SK-N-SH treated with all-trans-retinoic acid at 6 μM for 48 hours (cell line): Measurements from ENCODE around the gene FAM83D.

ENCODE experiments used
- CSDC2 ChIP-seq: fragments of 250-450 bp; sonication (Bioruptor Pico); IDR thresholded peaks from 2 replicates; pipeline ENCODE4 v1.5.0; 2020; ENCODE audit warnings: mild to moderate bottlenecking, moderate library complexity
- OSR1 ChIP-seq: fragments of 250-450 bp; sonication (Bioruptor Pico); IDR thresholded peaks from 2 replicates; pipeline ENCODE4 v1.8.0; 2022; ENCODE audit warnings: moderate library complexity, mild to moderate bottlenecking, inconsistent platforms
- RARB ChIP-seq: fragments of 250-450 bp; sonication (Bioruptor Pico); IDR thresholded peaks from 2 replicates; pipeline ENCODE4 v1.8.0; 2021; ENCODE audit warnings: mild to moderate bottlenecking, moderate library complexity
- TCF4 ChIP-seq: fragments of 250-450 bp; sonication (Bioruptor Pico); IDR thresholded peaks from 2 replicates; pipeline ENCODE4 v1.8.0; 2021; ENCODE audit warnings: mild to moderate bottlenecking, moderate library complexity, borderline replicate concordance
- ZC3H10 ChIP-seq: fragments of 250-450 bp; sonication (Bioruptor Pico); IDR thresholded peaks from 2 replicates; pipeline ENCODE4 v1.5.1; 2021; ENCODE audit warnings: mild to moderate bottlenecking, moderate library complexity
- ZFP3 ChIP-seq: fragments of 250-450 bp; sonication (Bioruptor Pico); IDR thresholded peaks from 2 replicates; pipeline ENCODE4 v1.5.0; 2020; ENCODE audit warnings: mild to moderate bottlenecking, moderate library complexity
- ZNF8 ChIP-seq: fragments of 450-650 bp; formaldehyde crosslinking; IDR thresholded peaks from 2 replicates; pipeline ENCODE4 v1.5.0; 2020; ENCODE audit warnings: mild to moderate bottlenecking, moderate library complexity
- TF ChIP-seq, protein P1 (sequence below): fragments of 250-450 bp; sonication (Bioruptor Pico); IDR thresholded peaks from 2 replicates; pipeline ENCODE4 v1.5.0; 2020; ENCODE audit warnings: mild to moderate bottlenecking, moderate library complexity

- TF ChIP-seq OSR1 (CRISPR knock-in tag) (no peak), CSDC2 (CRISPR knock-in tag) (no peak), RARB (no peak), TCF4 (no peak), ZFP3 (CRISPR knock-in tag) (no peak), ZC3H10 (no peak), ZNF8 (CRISPR knock-in tag) (no peak)
- TF ChIP-seq, protein P1, sequence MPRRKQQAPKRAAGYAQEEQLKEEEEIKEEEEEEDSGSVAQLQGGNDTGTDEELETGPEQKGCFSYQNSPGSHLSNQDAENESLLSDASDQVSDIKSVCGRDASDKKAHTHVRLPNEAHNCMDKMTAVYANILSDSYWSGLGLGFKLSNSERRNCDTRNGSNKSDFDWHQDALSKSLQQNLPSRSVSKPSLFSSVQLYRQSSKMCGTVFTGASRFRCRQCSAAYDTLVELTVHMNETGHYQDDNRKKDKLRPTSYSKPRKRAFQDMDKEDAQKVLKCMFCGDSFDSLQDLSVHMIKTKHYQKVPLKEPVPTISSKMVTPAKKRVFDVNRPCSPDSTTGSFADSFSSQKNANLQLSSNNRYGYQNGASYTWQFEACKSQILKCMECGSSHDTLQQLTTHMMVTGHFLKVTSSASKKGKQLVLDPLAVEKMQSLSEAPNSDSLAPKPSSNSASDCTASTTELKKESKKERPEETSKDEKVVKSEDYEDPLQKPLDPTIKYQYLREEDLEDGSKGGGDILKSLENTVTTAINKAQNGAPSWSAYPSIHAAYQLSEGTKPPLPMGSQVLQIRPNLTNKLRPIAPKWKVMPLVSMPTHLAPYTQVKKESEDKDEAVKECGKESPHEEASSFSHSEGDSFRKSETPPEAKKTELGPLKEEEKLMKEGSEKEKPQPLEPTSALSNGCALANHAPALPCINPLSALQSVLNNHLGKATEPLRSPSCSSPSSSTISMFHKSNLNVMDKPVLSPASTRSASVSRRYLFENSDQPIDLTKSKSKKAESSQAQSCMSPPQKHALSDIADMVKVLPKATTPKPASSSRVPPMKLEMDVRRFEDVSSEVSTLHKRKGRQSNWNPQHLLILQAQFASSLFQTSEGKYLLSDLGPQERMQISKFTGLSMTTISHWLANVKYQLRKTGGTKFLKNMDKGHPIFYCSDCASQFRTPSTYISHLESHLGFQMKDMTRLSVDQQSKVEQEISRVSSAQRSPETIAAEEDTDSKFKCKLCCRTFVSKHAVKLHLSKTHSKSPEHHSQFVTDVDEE (CRISPR knock-in tag): no peak
Measured at GRCh38 chr20:38893056-38893564, 33.1 kb upstream of the FAM83D start.
